GM21367 (cell line): ENCODE data around the gene CTDNEP1.
"Not testable (repeated sequence)": the region's sequence is repeated elsewhere in the genome, so short reads cannot be mapped to it uniquely, and the experiment has no call there.

Experiments used
- ATAC-seq: cut with Tn5 transposase; IDR thresholded peaks from one replicate; pipeline ENCODE4 v1.9.1; 2021; ENCODE audit not compliant: unreplicated experiment

Gene CTDNEP1

GRCh38 chr17:7249214-7249613 is 2.3 kb downstream of the CTDNEP1 start:
- no peak for ATAC-seq

GRCh38 chr17:7248796-7249195 is 2.7 kb downstream of the CTDNEP1 start:
- no peak for ATAC-seq

GRCh38 chr17:7246779-7247178 is 4.8 kb downstream of the CTDNEP1 start:
- ATAC-seq = no peak

GRCh38 chr17:7243838-7244237 is 7.7 kb downstream of the CTDNEP1 start:
- not testable (repeated sequence) for ATAC-seq

GRCh38 chr17:7243453-7243729 is 8.1 kb downstream of the CTDNEP1 start:
- no peak for ATAC-seq

- peak; percentile 41 for ATAC-seq
These were observed 8.6 kb downstream of the CTDNEP1 start for GRCh38 chr17:7242717-7243452.

- ATAC-seq = no peak
These were observed 9.5 kb downstream of the CTDNEP1 start, which contains the start of gene GABARAP for GRCh38 chr17:7241783-7242716. Gene GABARAP, minus strand, starts transcription at chr17:7242449. Its CDS starts 119 bp downstream, at chr17:7242330.

GRCh38 chr17:7241090-7241733 is 10.3 kb downstream of the CTDNEP1 start:
- no peak for ATAC-seq

- ATAC-seq = no peak
These were observed 11.2 kb downstream of the CTDNEP1 start for GRCh38 chr17:7240375-7240774.

- ATAC-seq = peak; percentile 29
These were observed 12.2 kb downstream of the CTDNEP1 start, which contains the start of gene PHF23 for GRCh38 chr17:7239091-7240027. Gene PHF23, minus strand, starts transcription at chr17:7239457. Its CDS starts 178 bp downstream, at chr17:7239279.

- ATAC-seq = no peak
These were observed 13.0 kb downstream of the CTDNEP1 start for GRCh38 chr17:7238420-7239090.

GRCh38 chr17:7237761-7238419 is 13.6 kb downstream of the CTDNEP1 start:
- no peak for ATAC-seq

GRCh38 chr17:7237266-7237760 is 14.2 kb downstream of the CTDNEP1 start:
- ATAC-seq = no peak

GRCh38 chr17:7236808-7237207 is 14.7 kb downstream of the CTDNEP1 start:
- no peak for ATAC-seq

GRCh38 chr17:7235693-7236665 is 15.6 kb downstream of the CTDNEP1 start:
- no peak for ATAC-seq

GRCh38 chr17:7234083-7234951 is 17.2 kb downstream of the CTDNEP1 start, which contains the start of gene DVL2:
Gene DVL2, minus strand, starts transcription at chr17:7234517. Its CDS starts 255 bp downstream, at chr17:7234262.
- ATAC-seq = no peak

- ATAC-seq = no peak
These were observed 17.8 kb downstream of the CTDNEP1 start for GRCh38 chr17:7233701-7234082.
